ENCODE data around the gene FSIP1.

FSIP1 gene

GRCh38 chr15:39610665-39611064, 172.0 kb downstream of the FSIP1 start:
- Histone ChIP-seq H3K27ac (ENCODE audit: poor library complexity, severe bottlenecking) (no peak overlapping the region), H3K4me1 (ENCODE audit: insufficient read depth, poor library complexity, severe bottlenecking) (peaks cover 11% of the 10 kb centered on the region), H3K27me3 (ENCODE audit: insufficient read depth, poor library complexity, severe bottlenecking) (no peaks in the 10 kb centered on the region), H3K36me3 (ENCODE audit: low read depth) (no peaks in the 10 kb centered on the region), H3K9me3 (ENCODE audit: severe bottlenecking) (peaks cover 24% of the 10 kb centered on the region), H3K4me3 (ENCODE audit: severe bottlenecking) (no peak overlapping the region)
- no peak for DNase-seq (ENCODE audit: low spot score)
- ATAC-seq (ENCODE audit: low read depth): no peak
- TF ChIP-seq, protein P1, sequence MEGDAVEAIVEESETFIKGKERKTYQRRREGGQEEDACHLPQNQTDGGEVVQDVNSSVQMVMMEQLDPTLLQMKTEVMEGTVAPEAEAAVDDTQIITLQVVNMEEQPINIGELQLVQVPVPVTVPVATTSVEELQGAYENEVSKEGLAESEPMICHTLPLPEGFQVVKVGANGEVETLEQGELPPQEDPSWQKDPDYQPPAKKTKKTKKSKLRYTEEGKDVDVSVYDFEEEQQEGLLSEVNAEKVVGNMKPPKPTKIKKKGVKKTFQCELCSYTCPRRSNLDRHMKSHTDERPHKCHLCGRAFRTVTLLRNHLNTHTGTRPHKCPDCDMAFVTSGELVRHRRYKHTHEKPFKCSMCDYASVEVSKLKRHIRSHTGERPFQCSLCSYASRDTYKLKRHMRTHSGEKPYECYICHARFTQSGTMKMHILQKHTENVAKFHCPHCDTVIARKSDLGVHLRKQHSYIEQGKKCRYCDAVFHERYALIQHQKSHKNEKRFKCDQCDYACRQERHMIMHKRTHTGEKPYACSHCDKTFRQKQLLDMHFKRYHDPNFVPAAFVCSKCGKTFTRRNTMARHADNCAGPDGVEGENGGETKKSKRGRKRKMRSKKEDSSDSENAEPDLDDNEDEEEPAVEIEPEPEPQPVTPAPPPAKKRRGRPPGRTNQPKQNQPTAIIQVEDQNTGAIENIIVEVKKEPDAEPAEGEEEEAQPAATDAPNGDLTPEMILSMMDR (IDR thresholded peaks at IDR 0.05; ENCODE audit: poor library complexity, severe bottlenecking): no peak

DNA sequence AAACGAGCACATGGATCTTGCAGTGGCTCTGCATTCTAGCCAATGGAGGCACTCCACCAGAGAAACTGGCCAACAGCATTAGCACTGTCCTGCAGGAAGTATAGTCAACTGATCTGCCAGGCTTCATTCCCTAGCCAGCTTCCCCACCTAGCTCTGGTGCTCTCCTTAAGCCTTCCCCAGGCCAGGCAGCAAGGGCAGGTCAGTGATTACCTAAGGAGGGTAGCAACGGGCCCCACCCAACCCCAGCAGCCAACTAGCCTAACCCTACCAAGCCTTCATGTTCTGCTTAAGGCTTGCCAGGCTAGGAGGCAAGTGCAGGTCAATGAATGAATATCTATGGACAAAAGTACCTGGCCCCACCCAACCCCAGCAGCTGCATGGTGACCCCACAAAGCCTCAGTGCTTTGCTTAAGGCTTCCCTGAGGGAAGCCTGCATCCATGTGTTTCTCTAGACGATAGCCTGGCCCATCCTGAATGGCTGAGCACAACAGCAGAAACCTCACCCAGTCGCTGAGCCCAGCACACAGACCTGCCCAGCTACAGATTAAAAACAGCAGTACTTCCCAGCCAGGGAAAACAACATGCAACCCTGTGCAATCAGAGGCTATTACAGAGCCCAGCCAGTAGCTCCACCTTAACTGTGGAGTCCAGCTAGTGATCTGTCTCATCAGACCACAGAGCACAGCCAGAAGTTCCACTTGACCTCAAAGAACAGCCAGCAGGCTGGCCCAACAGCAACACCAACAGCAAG, 173.3 kb downstream of the FSIP1 start:
- no peak for ATAC-seq (ENCODE audit: low read depth)
- Histone ChIP-seq H3K9me3 (ENCODE audit: severe bottlenecking) (peaks cover 24% of the 10 kb centered on the region), H3K4me3 (ENCODE audit: severe bottlenecking) (no peak overlapping the region), H3K4me1 (ENCODE audit: insufficient read depth, poor library complexity, severe bottlenecking) (peaks cover 11% of the 10 kb centered on the region), H3K27ac (ENCODE audit: poor library complexity, severe bottlenecking) (no peak overlapping the region), H3K36me3 (ENCODE audit: low read depth) (no peaks in the 10 kb centered on the region), H3K27me3 (ENCODE audit: insufficient read depth, poor library complexity, severe bottlenecking) (no peaks in the 10 kb centered on the region)
- TF ChIP-seq, protein P1 (IDR thresholded peaks at IDR 0.05; ENCODE audit: poor library complexity, severe bottlenecking): no peak
- DNase-seq (ENCODE audit: low spot score): no peak

DNA sequence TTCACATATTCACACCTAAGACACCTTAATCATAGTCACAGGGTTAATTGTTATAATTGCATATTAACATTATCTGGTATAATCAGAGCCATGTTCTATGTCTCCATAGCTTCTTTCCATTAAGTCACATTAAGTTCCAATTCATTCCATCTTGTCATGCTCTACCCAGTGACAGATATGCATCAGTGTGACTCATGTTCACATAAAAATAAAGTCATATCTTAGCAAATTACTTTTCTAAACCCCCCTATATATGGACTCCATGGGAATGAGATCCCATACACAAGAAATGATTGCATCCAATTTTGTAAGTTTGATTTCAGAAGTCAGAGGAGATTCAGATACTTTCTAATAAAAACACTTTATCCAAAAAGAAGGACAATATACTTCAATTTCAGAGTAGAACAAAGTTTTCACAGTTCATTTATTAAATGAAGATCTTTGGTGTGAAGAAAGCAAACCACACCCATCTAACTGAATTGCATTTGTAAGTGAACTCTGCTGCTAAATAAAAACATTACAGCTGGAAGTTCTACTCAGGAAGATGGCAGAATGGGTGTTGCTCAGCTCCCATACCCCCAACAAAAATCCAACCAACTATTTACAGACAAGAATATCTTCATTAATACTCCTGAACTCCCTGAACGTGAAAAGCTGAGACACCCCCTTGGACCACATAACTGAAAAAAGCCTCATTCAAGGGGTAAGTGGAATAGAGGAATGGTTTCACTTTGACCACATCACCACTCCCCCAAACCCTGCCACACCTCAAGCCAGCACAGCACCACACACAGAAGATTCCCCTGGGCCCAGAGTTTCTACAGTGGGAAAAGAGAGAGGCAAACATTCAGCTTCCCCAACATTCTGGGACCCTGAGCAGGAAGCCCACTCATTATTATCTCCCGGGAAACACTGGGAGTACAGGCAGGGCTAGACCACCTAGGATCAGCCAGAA, 174.2 kb downstream of the FSIP1 start:
- ATAC-seq (ENCODE audit: low read depth): no peak

DNA sequence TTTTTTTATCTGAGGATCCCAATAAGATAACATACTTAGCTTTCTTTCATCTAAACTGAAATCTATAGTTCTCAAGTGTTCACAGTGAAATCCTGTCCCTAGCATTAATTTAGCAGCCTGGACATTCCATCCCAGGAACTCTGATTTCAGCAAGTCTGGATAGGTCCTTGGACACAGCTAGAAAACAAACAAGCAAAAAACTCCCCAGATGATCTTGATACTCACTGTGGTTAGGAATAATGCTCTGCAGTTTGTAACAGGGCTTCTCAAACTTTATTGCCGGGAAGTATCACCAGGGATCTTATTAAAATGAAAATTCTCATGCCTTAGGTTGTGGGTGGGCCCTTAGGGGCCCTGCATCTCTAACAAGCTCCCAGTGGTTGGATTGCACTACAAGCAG, 177.5 kb downstream of the FSIP1 start:
- DNase-seq (ENCODE audit: low spot score): no peak
- H3K27me3 ChIP-seq (ENCODE audit: insufficient read depth, poor library complexity, severe bottlenecking): no peaks in the 10 kb centered on the region
- ATAC-seq (ENCODE audit: low read depth): no peak
- H3K4me1 ChIP-seq (ENCODE audit: insufficient read depth, poor library complexity, severe bottlenecking): no peaks in the 10 kb centered on the region
- H3K36me3 ChIP-seq (ENCODE audit: low read depth): no peaks in the 10 kb centered on the region
- no peak overlapping the region for H3K27ac ChIP-seq (ENCODE audit: poor library complexity, severe bottlenecking)
- peaks cover 5% of the 10 kb centered on the region for H3K9me3 ChIP-seq (ENCODE audit: severe bottlenecking)
- TF ChIP-seq, protein P1 (IDR thresholded peaks at IDR 0.05; ENCODE audit: poor library complexity, severe bottlenecking): no peak
- H3K4me3 ChIP-seq (ENCODE audit: severe bottlenecking): no peak overlapping the region

More for the DNA sequence above, 174.2 kb downstream of the FSIP1 start:
- Histone ChIP-seq H3K36me3 (ENCODE audit: low read depth) (no peaks in the 10 kb centered on the region), H3K27me3 (ENCODE audit: insufficient read depth, poor library complexity, severe bottlenecking) (no peaks in the 10 kb centered on the region), H3K27ac (ENCODE audit: poor library complexity, severe bottlenecking) (no peak overlapping the region), H3K4me1 (ENCODE audit: insufficient read depth, poor library complexity, severe bottlenecking) (peaks cover 6% of the 10 kb centered on the region), H3K9me3 (ENCODE audit: severe bottlenecking) (peaks cover 16% of the 10 kb centered on the region), H3K4me3 (ENCODE audit: severe bottlenecking) (no peak overlapping the region)
- DNase-seq (ENCODE audit: low spot score): no peak
- TF ChIP-seq, protein P1 (IDR thresholded peaks at IDR 0.05; ENCODE audit: poor library complexity, severe bottlenecking): no peak

Measured in RWPE2 (cell line).